Vagina (tissue), 2 donors: Measurements from ENCODE around the gene FOXP2. TPM values are rescaled to one million over a fixed set of nuclear protein-coding genes. Genes with fewer than 3 reads are reported as not detected.
A peak's percentile ranks its signal among the peaks of the same experiment; 100 is the strongest.
"Not testable (repeated sequence)": the region's sequence is repeated elsewhere in the genome, so short reads cannot be mapped to it uniquely, and the experiment has no call there.

ENCODE experiments used
- DNase-seq, 2 donors: peaks; one replicate each; pipeline ENCODE4 v3.0.0-alpha.2; 2017; ENCODE audit errors: extremely low spot score in 2 of 2
- H3K27ac ChIP-seq: fragments of 200-600 bp; sonication (generic); one replicate; pipeline ENCODE4 v1.5.1; 2019
- H3K27me3 ChIP-seq: fragments of 200-600 bp; sonication (generic); one replicate; pipeline ENCODE4 v1.5.1; 2019
- H3K36me3 ChIP-seq, 2 donors: fragments of 200-600 bp; sonication (generic); one replicate each; pipeline ENCODE4 v1.5.1; 2017 to 2019
- H3K4me1 ChIP-seq: fragments of 200-600 bp; sonication (generic); one replicate; pipeline ENCODE4 v1.5.1; 2019
- H3K4me3 ChIP-seq, 2 donors: fragments of 200-600 bp; sonication (generic); 1 replicate in 1 of 2; 2 replicates in 1 of 2; pipeline ENCODE4 v1.5.1; 2016 to 2019
- H3K9me3 ChIP-seq: fragments of 200-600 bp; sonication (generic); one replicate; pipeline ENCODE4 v1.5.1; 2019
- POLR2A ChIP-seq, 2 donors: fragments of 450-650 bp; IDR thresholded peaks; one replicate each; pipeline ENCODE4 v1.6.1; 2017; ENCODE audit warnings: antibody characterized with exemption in 2 of 2, mild to moderate bottlenecking in 2 of 2, moderate library complexity in 2 of 2
- POLR2AphosphoS5 ChIP-seq, 2 donors: sonication (generic); formaldehyde crosslinking; IDR thresholded peaks; one replicate each; pipeline ENCODE4 v1.9.0; 2017; ENCODE audit warnings: antibody characterized with exemption in 2 of 2, mild to moderate bottlenecking in 2 of 2, low read depth in 1 of 2; ENCODE audit not compliant: insufficient read depth in 1 of 2
- intact Hi-C: fragments of 100-400 bp; cut with DNase I; formaldehyde crosslinking; loops from one replicate; pipeline ENCODE4 v1.15.1; 2023
- total RNA-seq: library from RNA; depleted of rRNA; stranded (reverse); fragments of >200 nt; gene quantifications from one replicate; pipeline ENCODE4 v1.2.3, GENCODE V29; 2016
- TF ChIP-seq, protein P1 (sequence below), 3 experiments: fragments of 450-650 bp in 2 of 3; fragments of 200-600 bp in 1 of 3; sonication (generic) in 1 of 3; IDR thresholded peaks; one replicate each; pipeline ENCODE4 v1.5.1; 2017 to 2019; ENCODE audit warnings: antibody characterized with exemption in 3 of 3, mild to moderate bottlenecking in 2 of 3, moderate library complexity in 2 of 3

Gene FOXP2
- total RNA-seq: 29.7 TPM

DNA sequence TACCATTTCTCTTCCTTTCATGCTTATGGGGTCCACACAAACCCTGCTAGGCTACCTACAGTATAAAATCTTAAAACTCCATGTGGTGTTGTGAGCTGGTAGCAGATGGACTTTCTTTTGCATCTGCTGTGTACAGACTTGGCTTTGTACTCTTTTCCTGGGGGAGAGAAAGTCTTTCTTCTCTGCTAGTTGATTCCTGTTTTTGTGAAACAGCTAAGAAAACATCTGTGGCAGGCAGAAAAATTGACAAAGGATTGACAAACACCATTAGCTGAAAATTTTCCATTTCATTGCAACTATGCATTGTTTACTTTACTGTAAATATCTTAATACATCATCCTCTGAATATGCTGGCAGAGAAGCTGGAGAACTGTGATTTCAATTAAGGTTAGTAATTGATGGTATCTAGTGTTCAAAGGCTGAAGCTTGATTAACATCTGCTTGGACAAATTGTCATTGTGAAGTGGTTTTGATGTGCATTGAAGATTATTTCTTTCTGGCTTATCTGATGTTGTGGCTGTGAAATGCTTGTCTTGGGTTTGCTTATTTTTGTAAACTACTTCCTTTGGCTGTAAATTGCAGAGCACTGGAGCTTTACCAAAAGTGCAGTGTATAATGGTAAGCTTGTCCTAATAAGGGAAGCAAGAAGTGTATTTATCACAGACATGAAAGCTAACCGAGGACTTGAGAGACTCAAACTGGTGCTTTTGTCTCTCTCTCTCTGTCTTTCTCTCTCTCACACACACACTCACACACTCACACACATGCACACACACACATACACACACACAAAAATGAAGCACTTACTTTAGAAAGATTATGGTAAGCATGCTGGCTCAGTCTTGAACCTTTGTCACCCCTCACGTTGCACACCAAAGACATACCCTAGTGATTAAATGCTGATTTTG is at the start of gene FOXP2:
Gene FOXP2, plus strand, starts transcription at position 660 of the 908 bp plus-strand sequence. CDS start 11,697 bp downstream, outside the sequence.
- Histone ChIP-seq H3K27ac (peak within 1 kb of the TSS; percentile 57), H3K4me1 (peaks cover 6% of the 10 kb centered on the region), H3K27me3 (no peaks in the 10 kb centered on the region), H3K36me3 (no peaks in the 10 kb centered on the region), H3K4me3 (peak within 1 kb of the TSS; percentile 41 to 42), H3K9me3 (no peaks in the 10 kb centered on the region)
- TF ChIP-seq POLR2AphosphoS5 (IDR thresholded peaks at IDR 0.05; ENCODE audit: insufficient read depth in 1 of 2, low read depth in 1 of 2) (no peak), POLR2A (IDR thresholded peaks at IDR 0.05) (no peak)
- DNase-seq: no peak
- intact Hi-C loops: no loop called here

DNA sequence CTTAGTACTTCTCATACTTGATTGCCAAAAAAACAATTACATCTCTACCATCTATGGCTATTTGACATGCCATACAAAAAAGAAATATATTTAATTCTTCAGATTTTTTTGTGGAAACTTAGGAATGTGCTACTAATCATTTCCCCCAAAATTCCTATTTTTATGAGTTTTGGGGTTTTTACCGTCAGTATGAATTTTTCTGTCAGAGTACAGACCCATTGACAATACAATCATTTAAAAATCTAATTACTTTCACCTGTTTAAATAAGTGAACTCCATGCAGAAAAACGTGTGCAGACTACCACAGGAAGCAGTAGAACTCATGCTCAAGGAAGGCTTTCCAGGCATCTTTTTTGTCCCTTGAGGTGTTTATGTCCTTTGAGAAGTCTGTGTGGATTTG is 48.8 kb upstream of the FOXP2 start:
- Histone ChIP-seq H3K27ac (no peak overlapping the region), H3K4me1 (no peaks in the 10 kb centered on the region), H3K27me3 (no peaks in the 10 kb centered on the region), H3K9me3 (no peaks in the 10 kb centered on the region), H3K36me3 (no peaks in the 10 kb centered on the region), H3K4me3 (no peak overlapping the region)
- DNase-seq: no peak
- TF ChIP-seq POLR2AphosphoS5 (IDR thresholded peaks at IDR 0.05; ENCODE audit: insufficient read depth in 1 of 2, low read depth in 1 of 2) (no peak), POLR2A (IDR thresholded peaks at IDR 0.05) (no peak)
- TF ChIP-seq, protein P1, sequence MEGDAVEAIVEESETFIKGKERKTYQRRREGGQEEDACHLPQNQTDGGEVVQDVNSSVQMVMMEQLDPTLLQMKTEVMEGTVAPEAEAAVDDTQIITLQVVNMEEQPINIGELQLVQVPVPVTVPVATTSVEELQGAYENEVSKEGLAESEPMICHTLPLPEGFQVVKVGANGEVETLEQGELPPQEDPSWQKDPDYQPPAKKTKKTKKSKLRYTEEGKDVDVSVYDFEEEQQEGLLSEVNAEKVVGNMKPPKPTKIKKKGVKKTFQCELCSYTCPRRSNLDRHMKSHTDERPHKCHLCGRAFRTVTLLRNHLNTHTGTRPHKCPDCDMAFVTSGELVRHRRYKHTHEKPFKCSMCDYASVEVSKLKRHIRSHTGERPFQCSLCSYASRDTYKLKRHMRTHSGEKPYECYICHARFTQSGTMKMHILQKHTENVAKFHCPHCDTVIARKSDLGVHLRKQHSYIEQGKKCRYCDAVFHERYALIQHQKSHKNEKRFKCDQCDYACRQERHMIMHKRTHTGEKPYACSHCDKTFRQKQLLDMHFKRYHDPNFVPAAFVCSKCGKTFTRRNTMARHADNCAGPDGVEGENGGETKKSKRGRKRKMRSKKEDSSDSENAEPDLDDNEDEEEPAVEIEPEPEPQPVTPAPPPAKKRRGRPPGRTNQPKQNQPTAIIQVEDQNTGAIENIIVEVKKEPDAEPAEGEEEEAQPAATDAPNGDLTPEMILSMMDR (IDR thresholded peaks at IDR 0.05): no peak
- intact Hi-C loops: no loop called here

DNA sequence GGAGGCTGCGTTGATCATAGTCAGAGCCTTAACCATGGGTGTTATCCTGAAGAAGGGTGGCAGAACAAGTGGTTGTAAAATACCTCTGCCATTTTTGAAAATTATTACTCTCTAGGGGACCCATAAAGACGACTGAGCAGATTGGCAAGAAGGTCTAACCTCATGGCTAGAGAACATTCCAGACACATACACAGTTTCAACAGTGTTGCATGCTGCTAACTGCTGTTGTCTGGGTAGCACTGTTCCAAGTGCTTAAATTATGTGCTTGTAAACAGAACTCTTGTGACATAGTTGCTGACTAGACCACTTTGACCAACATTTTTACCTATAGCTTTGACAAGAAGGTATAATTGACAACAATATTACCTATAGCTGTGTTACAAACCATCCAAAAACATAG is 46.1 kb upstream of the FOXP2 start:
- no peaks in the 10 kb centered on the region for H3K4me1 ChIP-seq
- no peak overlapping the region for H3K27ac ChIP-seq
- H3K9me3 ChIP-seq: no peaks in the 10 kb centered on the region
- H3K27me3 ChIP-seq: no peaks in the 10 kb centered on the region
- no peak for DNase-seq
- TF ChIP-seq POLR2A (IDR thresholded peaks at IDR 0.05): no peak
- TF ChIP-seq POLR2AphosphoS5 (IDR thresholded peaks at IDR 0.05; ENCODE audit: insufficient read depth in 1 of 2, low read depth in 1 of 2): no peak
- TF ChIP-seq, protein P1 (IDR thresholded peaks at IDR 0.05): no peak
- no peak overlapping the region for H3K4me3 ChIP-seq
- intact Hi-C loops: no loop called here
- H3K36me3 ChIP-seq: no peaks in the 10 kb centered on the region

GRCh38 chr7:114369294-114369693 is 45.3 kb upstream of the FOXP2 start:
- no peak overlapping the region for H3K27ac ChIP-seq
- DNase-seq: no peak
- H3K4me1 ChIP-seq: no peaks in the 10 kb centered on the region
- intact Hi-C loops: no loop called here
- no peaks in the 10 kb centered on the region for H3K27me3 ChIP-seq
- TF ChIP-seq, protein P1 (IDR thresholded peaks at IDR 0.05): no peak
- no peak for TF ChIP-seq POLR2A (IDR thresholded peaks at IDR 0.05)
- TF ChIP-seq POLR2AphosphoS5 (IDR thresholded peaks at IDR 0.05; ENCODE audit: insufficient read depth in 1 of 2, low read depth in 1 of 2): no peak
- H3K4me3 ChIP-seq: no peak overlapping the region
- no peaks in the 10 kb centered on the region for H3K36me3 ChIP-seq
- H3K9me3 ChIP-seq: no peaks in the 10 kb centered on the region

DNA sequence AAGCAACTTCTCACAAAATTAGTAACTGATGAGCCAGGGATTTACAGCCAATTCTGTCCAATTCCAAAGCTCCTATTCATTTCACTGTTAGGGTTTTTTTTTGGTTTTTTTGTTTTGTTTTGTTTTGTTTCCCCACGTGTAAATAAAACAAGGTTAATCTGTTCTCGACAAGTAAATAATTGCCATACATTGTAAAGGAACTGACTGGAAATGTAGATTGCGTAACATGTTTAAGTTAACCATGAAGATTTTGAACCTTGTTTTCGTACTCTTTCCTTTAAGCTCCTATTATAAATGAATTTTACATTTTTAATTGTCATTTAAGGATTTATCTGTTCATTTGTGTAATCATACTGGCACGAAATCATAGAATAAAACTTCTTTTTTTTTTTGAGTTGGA is 42.0 kb upstream of the FOXP2 start:
- Histone ChIP-seq H3K4me1 (no peaks in the 10 kb centered on the region), H3K36me3 (no peaks in the 10 kb centered on the region), H3K27me3 (no peaks in the 10 kb centered on the region), H3K27ac (no peak overlapping the region), H3K4me3 (no peak overlapping the region), H3K9me3 (no peaks in the 10 kb centered on the region)
- no peak for TF ChIP-seq POLR2A (IDR thresholded peaks at IDR 0.05)
- intact Hi-C loops: no loop called here
- DNase-seq: no peak

- no peak overlapping the region for H3K27ac ChIP-seq
- no peak for TF ChIP-seq POLR2A (IDR thresholded peaks at IDR 0.05)
Observed at GRCh38 chr7:114375907-114376306, 38.7 kb upstream of the FOXP2 start.

GRCh38 chr7:114383946-114384345 is 30.7 kb upstream of the FOXP2 start:
- not testable (repeated sequence) for H3K27ac ChIP-seq

More at GRCh38 chr7:114375907-114376306, 38.7 kb upstream of the FOXP2 start:
- intact Hi-C loops: no loop called here
- no peaks in the 10 kb centered on the region for H3K9me3 ChIP-seq
- no peak for DNase-seq
- no peaks in the 10 kb centered on the region for H3K4me1 ChIP-seq
- no peak overlapping the region for H3K4me3 ChIP-seq
- no peaks in the 10 kb centered on the region for H3K36me3 ChIP-seq
- no peaks in the 10 kb centered on the region for H3K27me3 ChIP-seq

GRCh38 chr7:114384346-114384745 is 30.3 kb upstream of the FOXP2 start:
- H3K4me1 ChIP-seq, H3K36me3 ChIP-seq, H3K27ac ChIP-seq, intact Hi-C loops, DNase-seq, H3K9me3 ChIP-seq, H3K27me3 ChIP-seq, H3K4me3 ChIP-seq: not testable (repeated sequence)

More at GRCh38 chr7:114383946-114384345, 30.7 kb upstream of the FOXP2 start:
- H3K9me3 ChIP-seq, intact Hi-C loops, H3K36me3 ChIP-seq, H3K4me3 ChIP-seq, H3K4me1 ChIP-seq, DNase-seq, H3K27me3 ChIP-seq: not testable (repeated sequence)
